ENCODE measurements around the gene PP2D1. TPM values are rescaled to one million over a fixed set of nuclear protein-coding genes. Genes with fewer than 3 reads are reported as not detected.

The PP2D1 gene
- total and polyA plus RNA-seq, 2 of the 8 experiments (the other 6 are each of a cell fraction or from before 2014, with no cell fraction given): not detected

DNA sequence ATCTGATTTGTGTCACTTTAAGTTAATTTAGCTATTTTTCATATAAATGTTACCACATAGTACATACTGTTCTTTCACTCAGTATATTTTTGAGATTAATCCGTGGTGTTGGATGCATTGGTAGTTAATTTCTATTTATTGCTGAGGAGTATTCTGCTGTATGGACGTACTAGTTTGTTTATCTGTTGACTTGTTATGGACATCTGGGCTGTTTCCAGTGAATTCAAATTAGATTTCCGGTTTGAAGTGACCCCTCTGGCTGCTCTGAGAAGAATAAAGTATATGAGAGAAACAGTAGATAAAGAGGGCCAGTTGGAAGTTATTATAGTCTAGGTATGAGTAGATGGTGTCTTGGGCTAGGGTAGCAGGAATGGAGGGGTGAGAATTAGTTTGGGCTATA lies 43.8 kb upstream of the PP2D1 start (continued):
- TF ChIP-seq CHD7 (IDR thresholded peaks at IDR 0.05; ENCODE audit: insufficient replicate concordance, low read length) (no peak), CHD2 (IDR thresholded peaks at IDR 0.05; ENCODE audit: low read length) (no peak), GABPA (IDR thresholded peaks at IDR 0.05; ENCODE audit: borderline replicate concordance, insufficient read depth, low read length) (no peak), BACH1 (IDR thresholded peaks at IDR 0.05; ENCODE audit: low read length) (no peak), EP300 (IDR thresholded peaks at IDR 0.05; ENCODE audit: borderline replicate concordance in 1 of 2, low read depth in 2 of 2, low read length in 2 of 2) (no peak), CTBP2 (IDR thresholded peaks at IDR 0.05; ENCODE audit: borderline replicate concordance, insufficient read depth, insufficient read length, low read length) (no peak)
- TF ChIP-seq, protein P1, sequence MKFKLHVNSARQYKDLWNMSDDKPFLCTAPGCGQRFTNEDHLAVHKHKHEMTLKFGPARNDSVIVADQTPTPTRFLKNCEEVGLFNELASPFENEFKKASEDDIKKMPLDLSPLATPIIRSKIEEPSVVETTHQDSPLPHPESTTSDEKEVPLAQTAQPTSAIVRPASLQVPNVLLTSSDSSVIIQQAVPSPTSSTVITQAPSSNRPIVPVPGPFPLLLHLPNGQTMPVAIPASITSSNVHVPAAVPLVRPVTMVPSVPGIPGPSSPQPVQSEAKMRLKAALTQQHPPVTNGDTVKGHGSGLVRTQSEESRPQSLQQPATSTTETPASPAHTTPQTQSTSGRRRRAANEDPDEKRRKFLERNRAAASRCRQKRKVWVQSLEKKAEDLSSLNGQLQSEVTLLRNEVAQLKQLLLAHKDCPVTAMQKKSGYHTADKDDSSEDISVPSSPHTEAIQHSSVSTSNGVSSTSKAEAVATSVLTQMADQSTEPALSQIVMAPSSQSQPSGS (IDR thresholded peaks at IDR 0.05; ENCODE audit: low read length): no peak

All from H1 (cell line).